Loucy (cell line): ENCODE data around the gene PDE6B.

Source experiments
- H2AFZ ChIP-seq: fragments of 200-600 bp; sonication (generic); 2 replicates; pipeline ENCODE4 v1.6.0; 2016; ENCODE audit warnings: antibody characterized with exemption, mild to moderate bottlenecking, low read length, moderate library complexity
- H3F3A ChIP-seq: fragments of 200-600 bp; 2 replicates; pipeline ENCODE4 v1.6.0; 2016; ENCODE audit warnings: antibody characterized with exemption, low read depth, mild to moderate bottlenecking
- H3K27me3 ChIP-seq: fragments of 200-600 bp; sonication (generic); 2 replicates; pipeline ENCODE4 v1.6.1; 2014; ENCODE audit warnings: low read length, mild to moderate bottlenecking; ENCODE audit not compliant: insufficient read depth, poor library complexity, severe bottlenecking
- H3K36me3 ChIP-seq: fragments of 200-600 bp; sonication (generic); 2 replicates; pipeline ENCODE4 v1.6.1; 2016; ENCODE audit warnings: low read length; ENCODE audit not compliant: insufficient read depth
- H3K4me1 ChIP-seq: fragments of 200-600 bp; sonication (generic); 2 replicates; pipeline ENCODE4 v1.5.1; 2014; ENCODE audit warnings: low read length, mild to moderate bottlenecking; ENCODE audit not compliant: insufficient read depth, poor library complexity, severe bottlenecking
- H3K4me2 ChIP-seq: fragments of 200-600 bp; sonication (generic); 2 replicates; pipeline ENCODE4 v1.6.0; 2014; ENCODE audit warnings: antibody characterized with exemption, low read length, low read depth, mild to moderate bottlenecking; ENCODE audit not compliant: poor library complexity, severe bottlenecking
- H3K4me3 ChIP-seq: fragments of 200-600 bp; sonication (generic); 2 replicates; pipeline ENCODE4 v1.5.1; 2014; ENCODE audit warnings: low read length, mild to moderate bottlenecking, mixed read lengths; ENCODE audit not compliant: poor library complexity, severe bottlenecking
- H3K79me2 ChIP-seq: fragments of 200-600 bp; sonication (generic); 2 replicates; pipeline ENCODE4 v1.6.1; 2014; ENCODE audit warnings: low read length; ENCODE audit not compliant: insufficient read depth
- H3K9ac ChIP-seq: fragments of 200-600 bp; sonication (generic); 2 replicates; pipeline ENCODE4 v1.6.0; 2014; ENCODE audit warnings: mild to moderate bottlenecking, low read depth, low read length, moderate library complexity; ENCODE audit not compliant: poor library complexity, severe bottlenecking
- H3K9me2 ChIP-seq: fragments of 200-600 bp; sonication (generic); replicated peaks from 2 replicates; pipeline ENCODE4 v1.6.1; 2016; ENCODE audit warnings: low read depth, low read length, mixed read lengths
- H3K9me3 ChIP-seq: fragments of 200-600 bp; sonication (generic); 2 replicates; pipeline ENCODE4 v1.6.1; 2014; ENCODE audit warnings: mild to moderate bottlenecking, antibody characterized with exemption, low read length, low read depth; ENCODE audit not compliant: insufficient read depth
- H4K20me1 ChIP-seq: fragments of 200-600 bp; sonication (generic); 2 replicates; pipeline ENCODE4 v1.6.0; 2014; ENCODE audit warnings: antibody characterized with exemption, low read length, mild to moderate bottlenecking; ENCODE audit not compliant: insufficient read depth, poor library complexity, severe bottlenecking
- EZH2phosphoT487 ChIP-seq: fragments of 200-600 bp; IDR thresholded peaks from 2 replicates; pipeline ENCODE4 v1.6.1; 2018; ENCODE audit warnings: antibody characterized with exemption, mild to moderate bottlenecking, moderate library complexity, borderline replicate concordance
- TF ChIP-seq, protein P1 (sequence below): fragments of 200-600 bp; sonication (generic); conservative IDR thresholded peaks from 2 replicates; pipeline ENCODE4 v1.5.1; 2014; ENCODE audit warnings: mild to moderate bottlenecking, antibody characterized with exemption, low read length

PDE6B gene

DNA sequence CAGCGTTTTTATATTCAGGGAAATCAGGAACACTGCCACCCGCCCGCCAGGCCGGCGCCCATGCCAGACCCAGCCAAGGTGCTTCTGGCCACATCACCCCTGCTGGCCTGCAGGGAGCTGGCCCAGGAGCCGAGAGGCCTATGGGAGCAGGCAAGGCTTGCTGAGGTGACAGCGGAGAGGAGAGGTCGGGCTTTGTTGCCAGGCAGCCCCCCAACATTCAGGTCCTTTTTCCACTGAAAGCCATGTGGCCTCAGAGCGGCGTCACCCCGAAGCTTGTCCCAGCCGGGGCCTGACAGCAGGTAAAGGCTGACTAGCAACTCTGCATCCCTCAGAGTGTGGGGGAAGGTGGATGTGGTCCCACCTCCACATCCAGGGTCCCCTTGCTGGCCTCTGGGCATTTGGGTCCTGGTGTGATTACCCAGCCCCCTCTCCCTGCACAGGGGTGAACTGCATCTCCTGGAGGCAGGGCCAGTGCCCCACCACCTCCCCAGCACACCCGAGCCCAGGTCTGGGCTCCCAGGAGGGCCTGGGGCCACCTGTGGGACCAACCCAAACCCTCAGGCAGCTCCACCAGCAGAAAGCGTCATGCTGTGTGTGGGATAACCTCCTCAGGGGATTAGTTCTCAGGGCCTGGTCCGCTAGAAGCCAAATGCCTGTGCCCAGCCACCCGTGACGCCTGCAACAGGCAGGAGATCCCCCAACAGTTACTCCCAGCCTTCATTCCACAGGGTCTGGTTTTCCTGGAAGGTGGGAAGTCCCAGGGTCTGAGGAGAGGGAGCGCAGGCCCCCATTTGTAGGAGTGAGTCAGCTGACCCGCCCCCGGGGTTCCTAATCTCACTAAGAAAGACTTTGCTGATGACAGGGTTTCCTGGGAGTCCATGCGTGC lies at the start of gene PDE6B:
Gene PDE6B (plus strand): TSS at position 869 of the 886 bp plus-strand sequence. CDS start 54 bp downstream, outside the sequence.
- Histone ChIP-seq H3K4me3 (no peak within 1 kb of the TSS), H3K79me2 (no peaks in the 10 kb centered on the region), H4K20me1 (no peaks in the 10 kb centered on the region), H2AFZ (no peak within 1 kb of the TSS), H3K9me2 (no peaks in the 10 kb centered on the region), H3K4me2 (no peak within 1 kb of the TSS), H3K4me1 (no peaks in the 10 kb centered on the region), H3K9me3 (peaks cover 33% of the 10 kb centered on the region; the same call in 1 of the 2 replicates), H3K9ac (no peak within 1 kb of the TSS), H3K27me3 (no peaks in the 10 kb centered on the region), H3F3A (no peaks in the 10 kb centered on the region), H3K36me3 (no peaks in the 10 kb centered on the region)
- TF ChIP-seq EZH2phosphoT487: no peak
- TF ChIP-seq, protein P1, sequence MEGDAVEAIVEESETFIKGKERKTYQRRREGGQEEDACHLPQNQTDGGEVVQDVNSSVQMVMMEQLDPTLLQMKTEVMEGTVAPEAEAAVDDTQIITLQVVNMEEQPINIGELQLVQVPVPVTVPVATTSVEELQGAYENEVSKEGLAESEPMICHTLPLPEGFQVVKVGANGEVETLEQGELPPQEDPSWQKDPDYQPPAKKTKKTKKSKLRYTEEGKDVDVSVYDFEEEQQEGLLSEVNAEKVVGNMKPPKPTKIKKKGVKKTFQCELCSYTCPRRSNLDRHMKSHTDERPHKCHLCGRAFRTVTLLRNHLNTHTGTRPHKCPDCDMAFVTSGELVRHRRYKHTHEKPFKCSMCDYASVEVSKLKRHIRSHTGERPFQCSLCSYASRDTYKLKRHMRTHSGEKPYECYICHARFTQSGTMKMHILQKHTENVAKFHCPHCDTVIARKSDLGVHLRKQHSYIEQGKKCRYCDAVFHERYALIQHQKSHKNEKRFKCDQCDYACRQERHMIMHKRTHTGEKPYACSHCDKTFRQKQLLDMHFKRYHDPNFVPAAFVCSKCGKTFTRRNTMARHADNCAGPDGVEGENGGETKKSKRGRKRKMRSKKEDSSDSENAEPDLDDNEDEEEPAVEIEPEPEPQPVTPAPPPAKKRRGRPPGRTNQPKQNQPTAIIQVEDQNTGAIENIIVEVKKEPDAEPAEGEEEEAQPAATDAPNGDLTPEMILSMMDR: no peak

DNA sequence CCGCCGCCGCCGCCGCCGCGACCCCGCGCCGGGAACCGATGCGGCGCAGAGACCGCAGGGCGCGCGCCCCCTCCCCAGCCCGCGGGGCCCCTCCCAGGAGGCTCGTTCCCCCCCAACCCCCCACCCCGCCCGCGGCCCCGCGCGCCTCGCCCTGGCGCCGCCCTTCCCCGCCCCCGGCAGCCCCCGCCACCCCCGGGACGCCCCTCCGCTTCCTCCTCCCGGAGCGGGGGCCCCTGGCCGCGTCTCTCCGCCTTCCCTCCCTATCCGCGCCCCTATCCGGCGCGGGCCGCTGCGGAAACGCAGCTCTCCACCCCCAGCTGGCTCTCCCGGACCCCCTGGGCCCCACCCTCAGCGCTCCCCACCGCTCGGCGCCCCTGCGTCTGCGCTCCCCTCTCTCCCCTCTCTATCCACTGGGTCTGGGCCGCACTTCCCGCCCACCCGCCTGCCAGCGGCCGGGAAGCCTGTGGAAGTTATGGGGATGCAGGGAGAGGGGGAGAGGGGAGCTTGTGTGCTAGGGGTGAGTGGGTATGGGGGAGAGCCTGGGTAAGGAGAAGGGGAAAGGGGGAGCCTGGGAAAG lies 49.0 kb upstream of the PDE6B start, which contains the start of gene TMEM271:
Gene TMEM271 (minus strand): TSS at position 51 of the 577 bp plus-strand sequence. CDS start 233 bp downstream, outside the sequence.
- Histone ChIP-seq H3K4me1 (no peaks in the 10 kb centered on the region), H3K27me3 (no peaks in the 10 kb centered on the region), H3F3A (no peaks in the 10 kb centered on the region), H3K9me3 (peaks cover 13% of the 10 kb centered on the region; the same call in 1 of the 2 replicates), H3K4me3 (no peak within 1 kb of the TSS), H2AFZ (no peak within 1 kb of the TSS), H4K20me1 (no peaks in the 10 kb centered on the region), H3K36me3 (no peaks in the 10 kb centered on the region), H3K79me2 (no peaks in the 10 kb centered on the region), H3K9me2 (no peaks in the 10 kb centered on the region), H3K4me2 (no peak within 1 kb of the TSS), H3K9ac (no peak within 1 kb of the TSS)
- TF ChIP-seq, protein P1: no peak
- TF ChIP-seq EZH2phosphoT487: no peak

DNA sequence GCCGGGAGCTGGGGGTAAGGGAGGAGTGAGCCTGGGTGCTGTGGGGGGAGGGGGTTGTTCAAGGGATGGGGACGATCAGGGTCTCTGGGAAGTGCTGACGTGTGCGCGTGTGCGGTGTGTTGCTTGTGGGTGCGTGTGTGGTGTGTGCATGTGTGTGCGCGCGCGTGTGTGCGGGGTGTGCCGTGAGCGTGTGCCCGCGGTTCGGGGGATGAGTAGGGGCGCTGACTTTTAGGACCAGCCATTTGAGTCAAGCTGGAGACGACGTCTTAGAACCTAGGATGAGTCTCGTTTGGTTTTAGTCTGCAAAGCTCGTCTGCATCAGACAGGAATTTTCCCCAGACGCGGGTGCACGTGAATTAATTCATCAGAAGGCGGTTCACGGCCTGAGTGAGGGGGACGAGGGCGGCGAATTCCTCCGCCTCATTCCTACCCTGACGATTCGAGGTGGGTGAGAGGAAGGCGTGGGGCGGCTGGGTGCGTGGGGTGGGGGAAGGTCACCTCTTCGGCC lies 48.3 kb upstream of the PDE6B start:
- H3K9me2 ChIP-seq: no peaks in the 10 kb centered on the region
- no peak overlapping the region for H2AFZ ChIP-seq
- no peaks in the 10 kb centered on the region for H3F3A ChIP-seq
- peaks cover 8% of the 10 kb centered on the region; the same call in 1 of the 2 replicates for H3K9me3 ChIP-seq
- H3K36me3 ChIP-seq: no peaks in the 10 kb centered on the region
- H3K27me3 ChIP-seq: no peaks in the 10 kb centered on the region
- no peaks in the 10 kb centered on the region for H3K4me1 ChIP-seq
- H3K79me2 ChIP-seq: no peaks in the 10 kb centered on the region
- no peak overlapping the region for H3K4me3 ChIP-seq
- TF ChIP-seq, protein P1: no peak
- no peak for TF ChIP-seq EZH2phosphoT487
- no peak overlapping the region for H3K4me2 ChIP-seq
- H3K9ac ChIP-seq: no peak overlapping the region
- H4K20me1 ChIP-seq: no peaks in the 10 kb centered on the region
